H1 (cell line): ENCODE measurements around the gene SH3PXD2B. TPM values are rescaled to one million over a fixed set of nuclear protein-coding genes. Genes with fewer than 3 reads are reported as not detected.

Experiments used
- FOSL1 ChIP-seq: IDR thresholded peaks from 2 replicates; pipeline ENCODE4 v1.6.1; 2011; ENCODE audit warnings: mild to moderate bottlenecking, low read depth, low read length, moderate library complexity; ENCODE audit not compliant: insufficient read depth
- KDM4A ChIP-seq: IDR thresholded peaks from one replicate; pipeline ENCODE4 v1.7.1; 2012; ENCODE audit warnings: low read depth, mild to moderate bottlenecking, moderate library complexity, low read length, inconsistent platforms; ENCODE audit not compliant: severe bottlenecking
- RXRA ChIP-seq: IDR thresholded peaks from 2 replicates; pipeline ENCODE4 v1.6.1; 2011; ENCODE audit warnings: low read depth, mild to moderate bottlenecking, low read length, moderate library complexity; ENCODE audit not compliant: insufficient read depth
- SIRT6 ChIP-seq: IDR thresholded peaks from one replicate; pipeline ENCODE4 v1.7.1; 2012; ENCODE audit warnings: low read length, inconsistent platforms
- polyA plus RNA-seq, 7 experiments: library from polyadenylated mRNA; depleted of rRNA in 3 of 7; stranded (reverse) in 5 of 7; unstranded in 2 of 7; fragments of >200 nt in 5 of 7; fragments of 200-250 nt in 2 of 7; gene quantifications; 1 replicate in 5 of 7; 2 replicates in 1 of 7; 4 replicates in 1 of 7; pipeline versions ENCODE4 v1.2.1 to v1.2.3, GENCODE V29; 2011 to 2013; ENCODE audit warnings: missing spikeins in 2 of 7, mixed read lengths in 2 of 7
- total RNA-seq: library from RNA; stranded (reverse); fragmentation: NEBNext Ultra II Directional; extraction: Animal tissue kit (Norgen Biotek cat#: 25700); gene quantifications from 2 replicates; pipeline ENCODE4 v1.2.1, GENCODE V29; 2021

SH3PXD2B gene
- total and polyA plus RNA-seq, 2 of the 8 experiments (the other 6 are each of a cell fraction or from before 2014, with no cell fraction given) = 32.9 to 72.9 TPM

DNA sequence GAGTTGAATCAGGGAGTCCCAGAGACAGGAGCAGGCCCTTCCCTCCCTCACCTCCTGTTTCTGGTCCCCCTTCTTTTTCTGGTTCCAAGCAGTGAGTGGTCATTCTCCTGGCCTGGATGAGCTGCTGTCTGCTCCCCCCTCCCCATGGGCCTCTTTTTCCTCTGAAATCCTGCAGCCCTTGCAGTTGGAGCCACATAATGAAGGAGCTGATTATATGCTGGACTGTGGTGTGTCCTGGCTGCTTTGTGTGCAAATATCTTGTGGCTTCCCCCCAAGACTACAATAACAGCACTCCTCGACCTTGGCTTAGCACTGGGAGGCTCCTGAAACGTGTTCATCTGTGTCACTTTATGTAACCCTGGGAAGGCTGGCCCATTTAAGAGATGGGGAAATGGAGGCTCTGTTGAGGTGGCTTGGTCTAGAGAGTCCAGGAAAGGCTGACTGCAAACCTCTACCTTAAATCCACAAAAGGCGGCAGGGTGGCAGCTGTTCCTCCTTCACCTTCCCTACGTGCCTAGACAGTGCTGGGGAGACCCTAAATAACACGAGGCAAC, 69.2 kb downstream of the SH3PXD2B start (continued):
- no peak for TF ChIP-seq RXRA
- no peak for TF ChIP-seq FOSL1
- TF ChIP-seq KDM4A = no peak
- no peak for TF ChIP-seq SIRT6
